ENCODE measurements around the gene PLCB4. TPM values are rescaled to one million over a fixed set of nuclear protein-coding genes. Genes with fewer than 3 reads are reported as not detected.
A peak's percentile ranks its signal among the peaks of the same experiment; 100 is the strongest.

PLCB4 gene
- total RNA-seq, 1 experiment from 2014 or later: 12.6 TPM

DNA sequence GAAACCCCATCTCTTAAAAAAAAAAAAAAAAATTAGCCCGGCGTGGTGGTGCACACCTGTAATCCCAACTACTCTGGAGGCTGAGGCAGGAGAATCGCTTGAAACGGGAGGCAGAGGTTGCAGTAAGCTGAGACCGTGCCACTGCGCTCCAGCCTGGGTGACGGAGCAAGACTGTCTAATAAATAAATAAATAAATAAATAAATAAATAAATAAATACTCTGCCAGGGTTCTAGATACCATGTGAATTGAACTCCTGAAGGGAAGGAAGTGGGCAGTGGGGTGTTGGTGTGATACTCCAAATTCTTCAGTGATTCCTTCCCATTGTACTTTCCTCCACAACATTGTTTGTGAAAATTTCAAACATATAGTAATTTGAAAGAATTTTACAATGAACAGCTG lies 100.5 kb downstream of the PLCB4 start:
- no peaks in the 10 kb centered on the region for H3K27me3 Mint-ChIP-seq (ENCODE audit: low read depth)
- H3K27ac Mint-ChIP-seq: 0 out of 2 replicates have a peak overlapping the region, but pooled peaks have one; percentile 2
- ATAC-seq (no peak), DNase-seq (ENCODE audit: low spot score) (no peak)
- no peaks in the 10 kb centered on the region for H3K9me3 Mint-ChIP-seq
- no peak overlapping the region for H3K4me3 Mint-ChIP-seq
- ChIA-PET POLR2A (no interaction called here), CTCF (interaction anchor here (0.5 kb wide), 1 partner anchor 86 kb away, joined by 5 read pairs; no protein-coding TSS in a partner anchor)
- no peak for TF ChIP-seq ETV6 (CRISPR knock-in tag; IDR thresholded peaks at IDR 0.05)
- TF ChIP-seq ERG (CRISPR knock-in tag; IDR thresholded peaks at IDR 0.05): no peak
- TF ChIP-seq, protein P1, sequence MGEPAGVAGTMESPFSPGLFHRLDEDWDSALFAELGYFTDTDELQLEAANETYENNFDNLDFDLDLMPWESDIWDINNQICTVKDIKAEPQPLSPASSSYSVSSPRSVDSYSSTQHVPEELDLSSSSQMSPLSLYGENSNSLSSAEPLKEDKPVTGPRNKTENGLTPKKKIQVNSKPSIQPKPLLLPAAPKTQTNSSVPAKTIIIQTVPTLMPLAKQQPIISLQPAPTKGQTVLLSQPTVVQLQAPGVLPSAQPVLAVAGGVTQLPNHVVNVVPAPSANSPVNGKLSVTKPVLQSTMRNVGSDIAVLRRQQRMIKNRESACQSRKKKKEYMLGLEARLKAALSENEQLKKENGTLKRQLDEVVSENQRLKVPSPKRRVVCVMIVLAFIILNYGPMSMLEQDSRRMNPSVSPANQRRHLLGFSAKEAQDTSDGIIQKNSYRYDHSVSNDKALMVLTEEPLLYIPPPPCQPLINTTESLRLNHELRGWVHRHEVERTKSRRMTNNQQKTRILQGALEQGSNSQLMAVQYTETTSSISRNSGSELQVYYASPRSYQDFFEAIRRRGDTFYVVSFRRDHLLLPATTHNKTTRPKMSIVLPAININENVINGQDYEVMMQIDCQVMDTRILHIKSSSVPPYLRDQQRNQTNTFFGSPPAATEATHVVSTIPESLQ (CRISPR knock-in tag; IDR thresholded peaks at IDR 0.05): no peak
- no peak for TF ChIP-seq ZNF317 (CRISPR knock-in tag; IDR thresholded peaks at IDR 0.05; ENCODE audit: borderline replicate concordance, low read depth)
- no peak for TF ChIP-seq ZSCAN18 (CRISPR knock-in tag; IDR thresholded peaks at IDR 0.05)
- TF ChIP-seq, protein P2, sequence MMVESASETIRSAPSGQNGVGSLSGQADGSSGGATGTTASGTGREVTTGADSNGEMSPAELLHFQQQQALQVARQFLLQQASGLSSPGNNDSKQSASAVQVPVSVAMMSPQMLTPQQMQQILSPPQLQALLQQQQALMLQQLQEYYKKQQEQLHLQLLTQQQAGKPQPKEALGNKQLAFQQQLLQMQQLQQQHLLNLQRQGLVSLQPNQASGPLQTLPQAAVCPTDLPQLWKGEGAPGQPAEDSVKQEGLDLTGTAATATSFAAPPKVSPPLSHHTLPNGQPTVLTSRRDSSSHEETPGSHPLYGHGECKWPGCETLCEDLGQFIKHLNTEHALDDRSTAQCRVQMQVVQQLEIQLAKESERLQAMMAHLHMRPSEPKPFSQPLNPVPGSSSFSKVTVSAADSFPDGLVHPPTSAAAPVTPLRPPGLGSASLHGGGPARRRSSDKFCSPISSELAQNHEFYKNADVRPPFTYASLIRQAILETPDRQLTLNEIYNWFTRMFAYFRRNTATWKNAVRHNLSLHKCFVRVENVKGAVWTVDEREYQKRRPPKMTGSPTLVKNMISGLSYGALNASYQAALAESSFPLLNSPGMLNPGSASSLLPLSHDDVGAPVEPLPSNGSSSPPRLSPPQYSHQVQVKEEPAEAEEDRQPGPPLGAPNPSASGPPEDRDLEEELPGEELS (CRISPR knock-in tag; IDR thresholded peaks at IDR 0.05): no peak
- TF ChIP-seq CREB1 (CRISPR knock-in tag; IDR thresholded peaks at IDR 0.05): no peak
- no peak for TF ChIP-seq HMGA2 (CRISPR knock-in tag; IDR thresholded peaks at IDR 0.05)
- no peak for TF ChIP-seq SP1 (CRISPR knock-in tag; conservative IDR thresholded peaks at IDR 0.05)
- no peak for TF ChIP-seq ZNF423 (CRISPR knock-in tag; IDR thresholded peaks at IDR 0.05)
- no peak for TF ChIP-seq ZNF138 (CRISPR knock-in tag; conservative IDR thresholded peaks at IDR 0.05)
- no peak for TF ChIP-seq FOXK1 (CRISPR knock-in tag; IDR thresholded peaks at IDR 0.05)
- TF ChIP-seq, protein P3, sequence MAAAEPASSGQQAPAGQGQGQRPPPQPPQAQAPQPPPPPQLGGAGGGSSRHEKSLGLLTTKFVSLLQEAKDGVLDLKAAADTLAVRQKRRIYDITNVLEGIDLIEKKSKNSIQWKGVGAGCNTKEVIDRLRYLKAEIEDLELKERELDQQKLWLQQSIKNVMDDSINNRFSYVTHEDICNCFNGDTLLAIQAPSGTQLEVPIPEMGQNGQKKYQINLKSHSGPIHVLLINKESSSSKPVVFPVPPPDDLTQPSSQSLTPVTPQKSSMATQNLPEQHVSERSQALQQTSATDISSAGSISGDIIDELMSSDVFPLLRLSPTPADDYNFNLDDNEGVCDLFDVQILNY (CRISPR knock-in tag; IDR thresholded peaks at IDR 0.05): no peak
- TF ChIP-seq AR (CRISPR knock-in tag; IDR thresholded peaks at IDR 0.05): no peak
- TF ChIP-seq, protein P4, sequence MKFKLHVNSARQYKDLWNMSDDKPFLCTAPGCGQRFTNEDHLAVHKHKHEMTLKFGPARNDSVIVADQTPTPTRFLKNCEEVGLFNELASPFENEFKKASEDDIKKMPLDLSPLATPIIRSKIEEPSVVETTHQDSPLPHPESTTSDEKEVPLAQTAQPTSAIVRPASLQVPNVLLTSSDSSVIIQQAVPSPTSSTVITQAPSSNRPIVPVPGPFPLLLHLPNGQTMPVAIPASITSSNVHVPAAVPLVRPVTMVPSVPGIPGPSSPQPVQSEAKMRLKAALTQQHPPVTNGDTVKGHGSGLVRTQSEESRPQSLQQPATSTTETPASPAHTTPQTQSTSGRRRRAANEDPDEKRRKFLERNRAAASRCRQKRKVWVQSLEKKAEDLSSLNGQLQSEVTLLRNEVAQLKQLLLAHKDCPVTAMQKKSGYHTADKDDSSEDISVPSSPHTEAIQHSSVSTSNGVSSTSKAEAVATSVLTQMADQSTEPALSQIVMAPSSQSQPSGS (CRISPR knock-in tag; IDR thresholded peaks at IDR 0.05; ENCODE audit: borderline replicate concordance, low read depth): no peak
- TF ChIP-seq FOXJ3 (CRISPR knock-in tag; IDR thresholded peaks at IDR 0.05; ENCODE audit: borderline replicate concordance): no peak
- TF ChIP-seq ATF1 (CRISPR knock-in tag; IDR thresholded peaks at IDR 0.05): no peak
- H3K4me1 Mint-ChIP-seq: peaks cover 20% of the 10 kb centered on the region
- no peaks in the 10 kb centered on the region for H3K36me3 Mint-ChIP-seq

All from WTC11 (cell line).